ACC112 (cell line): ENCODE data around the gene POM121L12.

Experiments used
- H2AFZ ChIP-seq: fragments of 200-600 bp; sonication (generic); one replicate; pipeline ENCODE4 v1.6.0; 2017; ENCODE audit warnings: antibody characterized with exemption, low read length; ENCODE audit not compliant: unreplicated experiment
- H3K27ac ChIP-seq: fragments of 200-600 bp; sonication (generic); 2 replicates; pipeline ENCODE4 v1.5.1; 2014; ENCODE audit warnings: low read depth, mild to moderate bottlenecking, antibody characterized with exemption, low read length, moderate library complexity
- H3K27me3 ChIP-seq: fragments of 200-600 bp; sonication (generic); 2 replicates; pipeline ENCODE4 v1.6.1; 2014; ENCODE audit warnings: mild to moderate bottlenecking, antibody characterized with exemption, low read length, moderate library complexity, mixed read lengths; ENCODE audit not compliant: insufficient read depth
- H3K36me3 ChIP-seq: fragments of 200-600 bp; sonication (generic); 2 replicates; pipeline ENCODE4 v1.6.1; 2016; ENCODE audit warnings: mild to moderate bottlenecking, antibody characterized with exemption, low read length, moderate library complexity, mixed read lengths; ENCODE audit not compliant: insufficient read depth
- H3K4me1 ChIP-seq: fragments of 200-600 bp; sonication (generic); one replicate; pipeline ENCODE4 v1.6.1; 2016; ENCODE audit warnings: low read length, mixed read lengths; ENCODE audit not compliant: insufficient read depth, unreplicated experiment, control insufficient read depth
- H3K4me3 ChIP-seq: fragments of 200-600 bp; sonication (generic); 2 replicates; pipeline ENCODE4 v1.5.1; 2014; ENCODE audit warnings: mild to moderate bottlenecking, low read depth, low read length
- H3K79me2 ChIP-seq: fragments of 200-600 bp; sonication (generic); one replicate; pipeline ENCODE4 v1.6.0; 2016; ENCODE audit warnings: low read length; ENCODE audit not compliant: control insufficient read depth, unreplicated experiment, insufficient read depth

The POM121L12 gene

DNA sequence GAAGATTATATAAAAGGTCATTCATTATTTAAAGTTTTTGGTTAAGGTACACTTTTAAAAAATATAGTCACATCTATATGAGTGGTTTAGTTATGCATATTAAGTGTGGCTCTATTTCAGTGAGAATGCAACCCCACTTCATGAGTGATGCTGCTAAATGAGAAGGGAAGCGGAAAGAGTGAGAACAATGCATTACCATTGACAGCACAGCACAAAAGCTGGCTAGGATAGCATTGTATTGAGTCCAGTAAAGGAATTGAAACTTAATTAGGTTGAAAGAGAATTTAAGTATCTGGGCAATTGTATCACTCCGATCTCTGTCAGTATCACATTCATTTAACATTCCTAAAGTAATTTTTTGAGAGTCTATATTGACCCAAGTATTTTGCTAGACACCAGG, 13.2 kb downstream of the POM121L12 start:
- no peaks in the 10 kb centered on the region for H3K36me3 ChIP-seq
- no peak overlapping the region for H3K27ac ChIP-seq
- H2AFZ ChIP-seq, result no peak overlapping the region
- no peaks in the 10 kb centered on the region for H3K27me3 ChIP-seq
- H3K79me2 ChIP-seq, result no peaks in the 10 kb centered on the region
- no peaks in the 10 kb centered on the region for H3K4me1 ChIP-seq
- H3K4me3 ChIP-seq, result no peak overlapping the region

- H3K36me3 ChIP-seq, result no peaks in the 10 kb centered on the region
- no peaks in the 10 kb centered on the region for H3K79me2 ChIP-seq
- no peak overlapping the region for H2AFZ ChIP-seq
- no peaks in the 10 kb centered on the region for H3K4me1 ChIP-seq
- no peak overlapping the region for H3K4me3 ChIP-seq
- no peaks in the 10 kb centered on the region for H3K27me3 ChIP-seq
- H3K27ac ChIP-seq, result no peak overlapping the region
Observed at GRCh38 chr7:53050433-53050832, 15.0 kb downstream of the POM121L12 start.

DNA sequence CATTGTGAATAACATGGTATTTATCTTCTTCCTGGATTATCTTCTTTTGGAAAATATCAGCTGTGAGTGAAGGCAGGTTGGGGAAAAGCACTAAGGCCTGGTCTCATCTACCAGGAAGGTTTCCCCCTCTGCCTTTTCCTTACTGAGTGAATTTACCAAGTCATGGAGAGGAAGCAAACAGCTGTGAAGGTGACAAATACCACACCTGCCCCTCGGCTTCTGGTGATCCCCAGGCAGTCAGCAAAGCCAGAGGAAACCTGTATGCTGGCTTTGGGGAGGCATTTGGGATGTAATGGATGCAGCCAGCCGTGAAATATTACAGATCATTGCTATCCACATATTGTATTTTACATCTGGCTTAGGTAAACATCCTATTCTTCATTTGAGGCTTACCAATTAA, 24.2 kb downstream of the POM121L12 start:
- H3K4me1 ChIP-seq, result no peaks in the 10 kb centered on the region
- no peaks in the 10 kb centered on the region for H3K79me2 ChIP-seq
- no peaks in the 10 kb centered on the region for H3K36me3 ChIP-seq
- no peak overlapping the region for H3K4me3 ChIP-seq
- H2AFZ ChIP-seq, result no peak overlapping the region
- no peaks in the 10 kb centered on the region for H3K27me3 ChIP-seq
- no peak overlapping the region for H3K27ac ChIP-seq

- Histone ChIP-seq H3K27me3 (no peaks in the 10 kb centered on the region), H3K79me2 (no peaks in the 10 kb centered on the region), H3K4me3 (no peak overlapping the region), H3K36me3 (no peaks in the 10 kb centered on the region), H2AFZ (no peak overlapping the region), H3K4me1 (no peaks in the 10 kb centered on the region), H3K27ac (no peak overlapping the region)
Observed at GRCh38 chr7:53060066-53060465, 24.6 kb downstream of the POM121L12 start.

GRCh38 chr7:53062796-53063195, 27.4 kb downstream of the POM121L12 start:
- Histone ChIP-seq H3K27me3 (no peaks in the 10 kb centered on the region), H3K36me3 (no peaks in the 10 kb centered on the region), H3K27ac (no peak overlapping the region), H3K4me3 (no peak overlapping the region), H3K79me2 (no peaks in the 10 kb centered on the region), H3K4me1 (no peaks in the 10 kb centered on the region), H2AFZ (no peak overlapping the region)

DNA sequence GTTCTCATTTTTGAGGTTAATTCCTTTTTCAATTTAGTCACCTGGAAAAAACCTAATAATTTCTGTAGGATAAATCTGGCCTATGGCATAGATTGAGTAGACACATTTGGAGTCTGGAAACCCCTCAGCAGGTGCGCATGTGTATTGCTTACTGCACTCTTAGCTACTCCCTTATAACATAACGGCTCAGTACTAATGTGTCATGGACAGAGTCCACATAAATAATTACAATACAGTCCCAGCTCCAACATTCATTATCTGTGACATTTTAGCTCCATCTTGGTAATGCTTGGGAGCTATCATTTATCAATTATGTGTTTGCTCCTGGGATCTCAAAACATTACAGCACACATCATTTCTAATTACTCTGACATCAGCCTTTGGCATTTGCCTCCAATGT, 33.2 kb downstream of the POM121L12 start:
- Histone ChIP-seq H3K36me3 (no peaks in the 10 kb centered on the region), H3K27me3 (no peaks in the 10 kb centered on the region), H3K79me2 (no peaks in the 10 kb centered on the region), H3K4me1 (no peaks in the 10 kb centered on the region), H3K27ac (no peak overlapping the region), H2AFZ (no peak overlapping the region), H3K4me3 (no peak overlapping the region)

DNA sequence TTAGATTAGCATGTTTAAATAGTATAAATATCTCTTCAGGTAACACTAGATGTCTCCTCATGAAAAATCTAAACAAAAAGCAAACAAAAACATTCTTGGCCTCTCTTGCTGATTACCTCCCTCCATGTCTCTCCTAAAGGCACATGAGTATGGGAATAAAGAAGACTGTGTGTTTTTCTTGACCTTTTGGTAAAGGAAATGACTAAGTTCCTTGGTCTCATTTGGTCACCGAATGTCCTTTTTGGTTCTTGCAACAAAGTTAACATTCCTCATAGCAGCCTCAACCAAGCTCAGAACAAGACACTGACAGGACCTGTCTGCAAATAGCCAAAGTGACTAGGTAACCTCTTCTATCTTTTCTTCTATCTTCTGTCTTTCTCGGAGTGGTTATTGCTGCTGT, 35.5 kb downstream of the POM121L12 start:
- no peaks in the 10 kb centered on the region for H3K79me2 ChIP-seq
- H3K4me3 ChIP-seq, result no peak overlapping the region
- no peaks in the 10 kb centered on the region for H3K27me3 ChIP-seq
- H3K36me3 ChIP-seq, result no peaks in the 10 kb centered on the region
- H3K27ac ChIP-seq, result no peak overlapping the region
- no peak overlapping the region for H2AFZ ChIP-seq
- H3K4me1 ChIP-seq, result no peaks in the 10 kb centered on the region
